CD8-positive, alpha-beta memory T cell (primary cell): ENCODE results near the gene POTEB3. TPM values are rescaled to one million over a fixed set of nuclear protein-coding genes. Genes with fewer than 3 reads are reported as not detected.
"Not testable (repeated sequence)": the region's sequence is repeated elsewhere in the genome, so short reads cannot be mapped to it uniquely, and the experiment has no call there.

Experiments
- CTCF ChIA-PET: fragments of 350-600 bp; sonication (Branson Sonifier 250); formaldehyde crosslinking; loops from one replicate; lab custom pipeline; 2021; ENCODE audit warnings: antibody characterized with exemption; lab: Charles Lee
- POLR2A ChIA-PET: fragments of 350-600 bp; sonication (Branson Sonifier 250); formaldehyde crosslinking; loops from one replicate; lab custom pipeline; 2021; ENCODE audit warnings: antibody characterized with exemption; lab: Charles Lee
- DNase-seq, 5 donors: peaks; one replicate each; pipeline versions ENCODE4 v3.0.0 to v3.0.0-alpha.2; 2020 to 2022; ENCODE audit warnings: mixed read lengths in 1 of 5
- H3K27ac ChIP-seq: one replicate; pipeline ENCODE4 v1.7.0; 2013; ENCODE audit warnings: low read depth, mild to moderate bottlenecking, low read length, moderate library complexity
- H3K27me3 ChIP-seq: 2 replicates; pipeline ENCODE4 v1.7.0; 2013; ENCODE audit warnings: low read length, mild to moderate bottlenecking; ENCODE audit not compliant: insufficient read depth, poor library complexity, severe bottlenecking
- H3K36me3 ChIP-seq: 2 replicates; pipeline ENCODE4 v1.7.0; 2013; ENCODE audit warnings: mild to moderate bottlenecking, low read length, moderate library complexity; ENCODE audit not compliant: insufficient read depth
- H3K4me1 ChIP-seq: 2 replicates; pipeline ENCODE4 v1.7.0; 2013; ENCODE audit warnings: mild to moderate bottlenecking, low read length, moderate library complexity; ENCODE audit not compliant: insufficient read depth
- H3K4me3 ChIP-seq: 2 replicates; pipeline ENCODE4 v1.7.0; 2013; ENCODE audit warnings: mild to moderate bottlenecking, low read length
- H3K9me3 ChIP-seq: 2 replicates; pipeline ENCODE4 v1.7.0; 2013; ENCODE audit warnings: mild to moderate bottlenecking, low read length
- H3K27ac Mint-ChIP-seq, 8 donors: one replicate each; pipeline ENCODE4 v1.8.0; 2020 to 2021; ENCODE audit warnings: mixed read lengths in 8 of 8, mild to moderate bottlenecking in 6 of 8, inconsistent platforms in 3 of 8, moderate library complexity in 3 of 8
- H3K27me3 Mint-ChIP-seq, 2 donors: one replicate each; pipeline ENCODE4 v1.8.0; 2020 to 2021; ENCODE audit warnings: mixed read lengths in 2 of 2, mild to moderate bottlenecking in 1 of 2, moderate library complexity in 1 of 2
- H3K36me3 Mint-ChIP-seq, 3 donors: one replicate each; pipeline ENCODE4 v1.8.0; 2020 to 2021; ENCODE audit warnings: mixed read lengths in 3 of 3, inconsistent platforms in 1 of 3, mild to moderate bottlenecking in 1 of 3
- H3K4me1 Mint-ChIP-seq, 3 donors: one replicate each; pipeline ENCODE4 v1.8.0; 2020 to 2021; ENCODE audit warnings: mixed read lengths in 3 of 3, inconsistent platforms in 1 of 3, mild to moderate bottlenecking in 1 of 3
- H3K4me3 Mint-ChIP-seq, 7 donors: one replicate each; pipeline ENCODE4 v1.8.0; 2020 to 2021; ENCODE audit warnings: mixed read lengths in 7 of 7, mild to moderate bottlenecking in 6 of 7, moderate library complexity in 4 of 7, inconsistent platforms in 2 of 7
- H3K9me3 Mint-ChIP-seq, 5 donors: one replicate each; pipeline ENCODE4 v1.8.0; 2020 to 2022; ENCODE audit warnings: mixed read lengths in 5 of 5, mild to moderate bottlenecking in 3 of 5, moderate library complexity in 2 of 5, inconsistent platforms in 1 of 5
- polyA plus RNA-seq: library from polyadenylated mRNA; unstranded; fragments of 300-500 nt; fragmentation: Illumina TruSeq; gene quantifications from one replicate; pipeline ENCODE4 v1.2.3, GENCODE V29; 2021
- total RNA-seq, 2 experiments: library from RNA; stranded (reverse); gene quantifications; one replicate each; pipeline ENCODE4 v1.2.3, GENCODE V29; 2021

Gene POTEB3
- total and polyA plus RNA-seq, 3 experiments from 2014 or later: not detected

DNA sequence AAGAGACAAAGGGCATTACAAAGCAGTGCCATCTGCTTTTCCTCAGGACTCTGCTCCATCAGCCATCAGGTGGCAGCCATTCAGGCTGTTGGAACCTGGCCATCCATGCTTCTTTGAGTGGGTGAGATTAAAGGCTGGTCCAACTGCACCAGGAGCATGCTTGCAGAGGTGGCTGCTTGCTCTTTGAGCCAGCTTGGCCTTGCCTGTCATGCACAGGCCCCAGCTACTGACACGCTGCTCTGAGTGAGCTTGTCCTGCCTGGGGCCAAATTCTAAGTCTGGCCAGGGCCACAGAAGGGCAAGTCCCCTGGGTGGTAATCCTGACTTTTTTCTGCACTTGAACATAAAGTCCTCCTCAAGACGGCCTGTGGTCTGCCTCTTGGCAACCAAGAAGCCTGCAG lies 43.1 kb downstream of the POTEB3 start:
- H3K27me3 Mint-ChIP-seq, H3K4me1 Mint-ChIP-seq, H3K27me3 ChIP-seq, H3K4me3 ChIP-seq, H3K9me3 Mint-ChIP-seq, CTCF ChIA-PET, H3K4me3 Mint-ChIP-seq, H3K36me3 ChIP-seq, H3K9me3 ChIP-seq, H3K36me3 Mint-ChIP-seq, H3K27ac Mint-ChIP-seq, DNase-seq, POLR2A ChIA-PET, H3K27ac ChIP-seq, H3K4me1 ChIP-seq: not testable (repeated sequence)

- CTCF ChIA-PET, H3K4me3 Mint-ChIP-seq, H3K9me3 ChIP-seq, H3K36me3 Mint-ChIP-seq, H3K27me3 Mint-ChIP-seq, H3K27ac ChIP-seq, H3K36me3 ChIP-seq, H3K27ac Mint-ChIP-seq, H3K4me1 ChIP-seq, H3K9me3 Mint-ChIP-seq, POLR2A ChIA-PET, DNase-seq, H3K27me3 ChIP-seq, H3K4me3 ChIP-seq, H3K4me1 Mint-ChIP-seq: not testable (repeated sequence)
These were observed 54.3 kb downstream of the POTEB3 start for GRCh38 chr15:21385961-21386360.

DNA sequence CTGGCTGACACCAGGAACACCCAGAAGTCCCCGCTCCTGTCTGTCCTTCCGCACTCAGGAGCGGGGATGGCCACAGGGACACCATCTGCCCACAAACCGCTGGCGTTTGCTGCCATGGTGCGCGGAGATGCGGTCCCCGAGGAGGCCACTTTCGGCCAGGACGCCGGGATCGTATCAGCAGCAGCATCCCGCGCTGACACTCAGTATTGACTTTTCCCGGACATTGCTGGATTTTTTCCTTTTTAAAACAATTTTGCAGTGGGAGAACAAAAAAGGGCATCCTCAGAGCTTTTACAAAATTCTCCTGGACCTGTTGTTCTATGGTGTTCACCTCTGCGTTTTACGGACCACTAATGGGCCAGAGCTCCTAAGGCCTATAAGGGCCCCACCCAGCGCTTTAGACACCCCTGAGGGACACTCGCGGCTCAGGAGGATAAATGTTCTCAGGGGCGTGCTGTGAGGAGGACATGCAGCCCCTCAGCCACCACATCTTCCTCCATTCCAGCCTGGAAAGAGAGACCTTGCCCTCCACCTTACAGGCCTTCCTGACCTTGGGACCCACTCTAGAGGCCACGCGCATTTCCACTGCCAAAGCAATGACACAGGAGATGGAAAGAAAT lies 56.3 kb downstream of the POTEB3 start:
- H3K9me3 ChIP-seq, H3K27ac Mint-ChIP-seq, POLR2A ChIA-PET, H3K36me3 ChIP-seq, H3K4me1 Mint-ChIP-seq, H3K27ac ChIP-seq, H3K9me3 Mint-ChIP-seq, CTCF ChIA-PET, H3K4me1 ChIP-seq, H3K27me3 Mint-ChIP-seq, H3K27me3 ChIP-seq, H3K4me3 Mint-ChIP-seq, DNase-seq, H3K36me3 Mint-ChIP-seq, H3K4me3 ChIP-seq: not testable (repeated sequence)

GRCh38 chr15:21373682-21374081 lies 66.6 kb downstream of the POTEB3 start:
- H3K4me1 Mint-ChIP-seq, H3K4me1 ChIP-seq, H3K27ac ChIP-seq, H3K9me3 Mint-ChIP-seq, H3K27me3 Mint-ChIP-seq, H3K36me3 Mint-ChIP-seq, CTCF ChIA-PET, H3K4me3 Mint-ChIP-seq, H3K27me3 ChIP-seq, POLR2A ChIA-PET, H3K4me3 ChIP-seq, H3K36me3 ChIP-seq, H3K27ac Mint-ChIP-seq, DNase-seq, H3K9me3 ChIP-seq: not testable (repeated sequence)

DNA sequence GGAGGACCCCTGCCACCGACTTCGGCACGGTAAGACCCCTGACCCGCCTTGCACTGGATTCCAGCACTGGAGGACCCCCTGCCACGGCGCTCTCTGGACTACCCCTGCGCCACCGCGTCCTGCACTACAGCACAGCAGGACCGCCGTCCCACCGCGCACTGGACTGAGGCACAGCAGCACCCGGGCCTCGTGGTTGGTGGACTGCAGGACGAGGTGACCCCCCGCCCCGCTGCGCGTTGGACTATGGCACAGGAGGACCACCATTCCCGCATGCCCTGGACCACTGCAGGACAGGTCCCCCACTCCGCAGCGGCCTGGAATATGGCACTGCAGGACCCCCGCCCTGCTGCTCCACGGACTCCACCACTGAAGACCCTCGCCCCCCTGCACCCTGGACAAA lies 71.1 kb downstream of the POTEB3 start:
- H3K27ac Mint-ChIP-seq, H3K27me3 Mint-ChIP-seq, H3K4me3 ChIP-seq, H3K27me3 ChIP-seq, H3K4me3 Mint-ChIP-seq, H3K9me3 Mint-ChIP-seq, DNase-seq, H3K9me3 ChIP-seq, POLR2A ChIA-PET, H3K36me3 Mint-ChIP-seq, CTCF ChIA-PET, H3K27ac ChIP-seq, H3K36me3 ChIP-seq, H3K4me1 Mint-ChIP-seq, H3K4me1 ChIP-seq: not testable (repeated sequence)

GRCh38 chr15:21368625-21369024 lies 71.7 kb downstream of the POTEB3 start:
- H3K4me3 ChIP-seq, H3K27me3 ChIP-seq, POLR2A ChIA-PET, H3K27ac Mint-ChIP-seq, H3K4me1 Mint-ChIP-seq, H3K4me1 ChIP-seq, H3K9me3 ChIP-seq, H3K36me3 Mint-ChIP-seq, CTCF ChIA-PET, DNase-seq, H3K36me3 ChIP-seq, H3K4me3 Mint-ChIP-seq, H3K27ac ChIP-seq, H3K27me3 Mint-ChIP-seq, H3K9me3 Mint-ChIP-seq: not testable (repeated sequence)
